GM18526 (cell line): Measurements from ENCODE around the gene HTR3C.

Experiments
- POLR2A ChIP-seq: IDR thresholded peaks from 3 replicates; pipeline ENCODE4 v1.6.1; 2011; ENCODE audit not compliant: insufficient read length; ENCODE audit errors: extremely low read depth

The HTR3C gene

DNA sequence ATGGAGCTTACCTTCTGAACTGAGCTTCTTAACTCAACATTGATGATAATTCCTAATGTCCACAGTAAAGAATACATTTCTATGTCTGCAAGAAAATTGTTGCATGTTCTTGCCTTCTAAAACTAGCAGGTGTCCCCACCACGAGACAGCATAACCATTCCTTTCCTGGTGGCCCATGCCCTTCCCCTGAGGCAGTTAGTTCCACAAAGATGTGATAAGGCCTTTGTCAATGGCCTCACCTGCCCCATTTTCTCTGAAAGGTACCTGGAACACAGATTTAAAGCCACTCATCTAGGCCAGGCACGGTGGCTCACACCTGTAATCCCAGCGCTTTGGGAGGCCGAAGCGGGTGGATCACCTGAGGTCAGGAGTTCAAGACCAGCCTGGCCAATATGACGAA, 23.1 kb downstream of the HTR3C start:
- no peak for TF ChIP-seq POLR2A

DNA sequence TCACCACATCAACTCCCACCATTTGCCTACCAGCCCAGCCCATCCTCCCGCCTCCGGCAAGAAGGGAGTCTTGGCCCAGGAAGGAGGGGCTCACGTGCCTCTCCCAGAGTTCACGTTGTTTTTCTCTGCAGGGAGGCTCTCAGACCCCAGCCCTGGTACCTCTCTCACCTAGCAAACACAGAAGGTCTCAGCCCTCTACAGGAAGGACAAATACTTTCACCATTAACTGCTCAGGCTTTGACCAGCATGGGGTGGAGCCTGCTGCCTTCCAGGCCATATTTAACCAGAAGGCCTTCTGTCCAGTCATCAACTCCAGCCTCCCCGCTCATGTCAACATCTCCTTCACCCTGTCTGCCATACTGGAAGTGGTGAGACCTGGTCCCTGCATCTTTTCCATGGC, 25.0 kb downstream of the HTR3C start:
- no peak for TF ChIP-seq POLR2A

DNA sequence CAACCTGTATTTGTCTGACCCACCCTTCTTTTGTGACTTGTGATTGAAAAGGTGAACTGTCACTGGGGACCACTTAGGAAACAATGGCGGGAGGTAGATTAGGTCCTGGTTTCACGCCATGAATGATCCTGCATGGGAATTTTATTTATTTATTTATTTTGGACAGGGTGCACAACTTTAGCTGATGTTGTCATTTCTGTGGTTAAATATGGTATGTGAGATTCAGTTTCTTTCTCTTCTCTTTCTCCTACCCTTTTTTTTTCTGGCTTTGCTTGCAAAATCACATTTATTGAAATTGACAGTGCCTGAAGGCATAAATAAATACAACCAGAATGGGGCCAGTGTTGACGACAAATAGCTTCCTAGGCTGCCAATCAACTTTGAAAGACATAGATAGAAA, 26.0 kb downstream of the HTR3C start:
- no peak for TF ChIP-seq POLR2A

DNA sequence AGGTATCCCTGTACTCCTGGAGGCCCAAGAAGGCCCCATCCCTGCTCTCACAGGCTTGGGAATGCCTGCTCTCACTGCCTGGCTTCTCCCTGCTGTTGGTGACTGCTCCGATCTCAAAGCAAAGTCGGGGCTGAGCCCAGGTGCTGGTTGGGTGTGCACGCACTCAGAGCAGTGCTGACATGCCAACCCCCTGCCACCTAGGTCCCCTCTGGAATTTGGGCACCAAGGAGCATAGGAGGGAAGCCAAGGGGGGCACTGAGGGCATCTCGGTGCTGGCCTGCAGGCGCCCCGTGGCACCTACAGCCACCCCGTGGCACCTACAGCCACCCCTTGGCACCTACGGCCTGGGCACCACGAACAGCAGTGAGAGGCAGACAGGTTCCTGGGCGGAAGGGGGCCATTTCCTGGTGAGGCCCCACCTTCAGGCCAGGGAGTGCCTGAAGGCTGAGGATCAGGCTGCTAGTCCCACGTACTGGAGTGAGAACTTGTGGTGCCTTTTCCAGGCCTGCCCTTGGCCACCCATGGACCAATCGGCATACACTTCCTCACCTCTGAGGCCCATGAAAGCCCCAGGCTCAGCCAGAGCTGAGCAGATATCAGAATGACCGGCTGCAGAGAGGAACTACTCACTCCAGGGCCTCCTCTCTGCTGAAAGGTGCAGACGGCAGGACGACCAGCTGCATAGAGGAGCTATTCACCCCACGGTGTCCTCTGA, 28.4 kb downstream of the HTR3C start:
- TF ChIP-seq POLR2A = no peak

DNA sequence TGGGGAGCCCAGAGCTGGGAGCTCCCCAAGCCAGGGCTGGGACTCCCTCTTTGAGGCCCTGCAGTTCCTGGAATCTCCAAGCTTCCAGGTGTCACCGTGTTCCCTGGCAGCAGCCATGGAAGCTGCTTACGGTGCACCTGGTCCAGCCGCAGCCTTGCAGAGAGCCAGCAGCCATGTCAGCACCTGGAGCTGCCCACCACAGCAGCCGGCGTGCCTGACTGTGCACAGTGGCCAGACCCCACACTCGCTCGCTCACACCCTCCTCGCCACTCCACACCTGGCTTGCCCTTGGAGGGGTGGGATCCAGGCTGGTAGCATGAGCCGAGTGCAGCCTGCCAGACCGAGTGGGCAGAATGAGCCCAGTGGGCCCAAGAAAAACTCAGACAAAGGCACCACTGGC, 29.2 kb downstream of the HTR3C start:
- no peak for TF ChIP-seq POLR2A

DNA sequence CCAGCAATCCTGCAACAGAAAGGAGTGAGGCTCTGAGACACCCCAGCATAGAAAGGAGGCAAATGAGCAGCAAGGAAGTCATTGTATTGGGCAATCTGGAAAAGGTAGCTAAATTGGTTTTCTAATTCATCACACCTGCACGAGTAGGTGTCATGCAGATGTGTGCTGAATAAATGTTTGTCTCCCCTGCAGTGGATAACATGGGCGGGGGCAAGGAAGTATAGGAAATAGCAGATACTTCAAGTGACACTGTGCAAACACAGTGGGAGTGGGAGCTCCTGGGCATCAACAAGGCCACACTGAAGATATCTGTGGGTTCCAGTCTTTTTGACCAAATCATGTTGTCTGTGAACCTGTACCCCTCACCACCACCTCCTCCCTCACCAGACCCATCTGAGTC, 29.6 kb downstream of the HTR3C start:
- no peak for TF ChIP-seq POLR2A

DNA sequence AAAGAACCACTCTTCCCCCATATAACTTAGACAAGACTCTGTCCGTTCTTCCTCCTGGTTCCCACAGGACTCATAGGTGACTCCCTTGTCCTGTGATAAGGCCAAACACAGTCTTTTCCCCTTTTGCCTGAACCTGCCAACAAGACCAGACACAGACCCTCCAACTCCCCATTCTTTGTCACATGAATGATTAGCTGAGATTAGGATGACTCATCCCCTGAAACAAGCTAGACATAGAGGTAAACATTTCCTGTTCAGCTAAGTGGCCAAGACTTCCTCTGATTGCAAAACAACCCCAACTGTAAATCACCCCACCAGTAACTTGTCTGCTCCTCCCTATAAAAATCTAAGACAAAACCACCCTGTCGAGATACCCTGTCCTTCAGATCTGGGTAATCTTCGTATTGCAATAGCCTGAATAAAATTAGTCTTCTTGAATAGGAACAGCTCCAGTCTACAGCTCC, 32.6 kb downstream of the HTR3C start:
- TF ChIP-seq POLR2A = no peak

DNA sequence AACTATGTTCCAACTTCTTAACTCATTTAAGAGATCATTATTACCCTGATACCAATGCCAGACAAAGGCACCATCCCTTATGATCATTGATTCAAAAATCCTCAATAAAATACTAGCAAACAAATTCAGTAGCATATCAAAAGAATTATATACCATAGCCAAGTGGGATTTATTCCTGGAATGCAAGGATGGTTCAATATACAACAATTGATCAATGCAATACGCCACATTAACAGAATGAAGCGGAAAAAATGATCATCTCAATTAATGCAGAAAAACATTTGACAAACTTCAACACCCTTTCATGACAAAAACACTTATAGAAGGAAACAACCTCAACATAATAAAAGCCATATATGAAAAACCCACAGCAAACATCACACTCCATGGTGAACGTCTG, 39.4 kb downstream of the HTR3C start:
- TF ChIP-seq POLR2A = no peak

DNA sequence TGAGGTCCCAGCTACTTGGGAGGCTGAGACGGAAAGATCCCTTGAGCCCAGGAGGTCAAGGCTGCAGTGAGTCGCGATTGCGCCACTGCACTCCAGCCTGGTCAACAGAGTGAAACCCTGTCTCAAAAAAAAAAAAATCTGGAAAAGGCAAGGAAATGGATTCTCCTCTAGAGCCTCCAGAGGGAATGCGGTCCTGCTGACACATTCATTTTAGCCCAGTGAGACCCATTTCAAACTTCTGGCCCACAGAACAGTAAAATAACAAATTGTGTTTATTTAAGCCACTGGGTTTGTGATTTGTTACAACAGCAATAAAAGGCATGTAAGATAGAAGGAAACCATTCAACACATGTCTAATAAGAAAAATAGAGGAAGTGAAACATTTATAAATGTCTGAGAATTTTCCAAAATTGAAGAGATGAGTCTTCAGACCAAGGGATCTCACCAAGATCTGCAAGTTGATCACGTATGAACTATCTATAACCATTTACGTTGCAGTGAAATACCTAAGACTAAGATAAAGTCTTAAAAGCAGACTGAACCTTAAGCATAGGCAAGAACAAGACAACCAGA, 44.0 kb downstream of the HTR3C start, which contains the start of gene HTR3E:
Gene HTR3E, plus strand, starts transcription at position 254 of the 573 bp plus-strand sequence. CDS start 466 bp downstream, outside the sequence.
- no peak for TF ChIP-seq POLR2A

DNA sequence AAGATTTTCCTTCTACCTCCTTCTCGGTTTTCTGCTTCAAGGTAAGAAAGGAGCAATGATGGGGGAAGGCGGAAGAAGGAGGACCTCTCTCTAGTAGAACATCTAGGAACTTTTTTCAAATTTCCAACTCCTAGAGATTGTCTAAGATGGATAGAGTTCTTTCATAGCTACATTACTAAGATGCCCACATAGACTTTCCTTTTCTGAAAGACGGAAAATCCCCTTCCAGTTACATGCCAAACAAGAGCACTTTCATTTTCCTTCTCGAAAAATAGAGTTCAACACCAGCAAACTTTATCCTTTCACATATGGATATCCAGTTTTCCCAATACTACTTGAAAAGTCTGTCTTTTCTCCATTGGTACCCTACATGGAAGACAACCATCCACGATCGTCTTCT, 44.7 kb downstream of the HTR3C start:
- no peak for TF ChIP-seq POLR2A

DNA sequence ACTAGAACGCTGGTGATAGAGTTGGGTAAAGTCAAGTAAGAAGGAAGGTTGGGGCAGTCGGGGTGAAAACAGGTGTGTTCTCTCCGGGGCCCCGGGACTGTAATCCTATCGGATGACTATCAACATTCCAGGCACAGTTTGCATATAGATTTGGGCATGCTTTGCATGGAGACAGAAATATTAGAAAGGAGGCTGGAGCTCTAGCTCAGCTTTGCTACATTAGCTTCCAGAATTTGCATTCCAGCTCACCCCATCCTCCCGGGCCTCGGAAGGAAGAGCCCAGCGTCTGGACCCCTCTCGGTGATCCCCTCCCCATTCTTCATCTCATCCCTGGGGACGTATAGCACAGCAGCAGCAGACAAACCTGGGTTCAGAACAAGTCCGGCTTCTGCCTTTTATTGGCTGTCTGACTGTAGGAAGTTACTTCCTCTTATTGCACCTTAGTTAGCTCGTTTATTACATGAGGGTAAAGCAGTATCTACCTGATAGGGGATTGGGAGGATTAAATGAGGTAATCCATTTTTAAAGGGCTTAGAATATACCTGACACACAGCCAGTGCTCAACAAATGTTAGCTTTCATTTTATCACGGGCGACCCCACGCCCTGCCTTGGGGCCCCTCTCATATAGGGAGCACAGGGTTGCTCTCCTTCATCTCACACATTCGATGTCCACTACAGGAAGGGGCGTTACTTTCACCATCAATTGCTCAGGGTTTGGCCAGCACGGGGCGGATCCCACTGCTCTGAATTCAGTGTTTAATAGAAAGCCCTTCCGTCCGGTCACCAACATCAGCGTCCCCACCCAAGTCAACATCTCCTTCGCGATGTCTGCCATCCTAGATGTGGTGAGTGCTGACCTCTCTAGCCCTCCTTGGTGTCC, 47.2 kb downstream of the HTR3C start:
- TF ChIP-seq POLR2A = no peak
